Activated CD8-positive, alpha-beta memory T cell treated with anti-CD3 and anti-CD28 coated beads, Interleukin-2, amount 50 U/mL, for 1 hour (primary cell): ENCODE data around the gene AAGAB.

ENCODE experiments used
- DNase-seq: peaks from one replicate; pipeline ENCODE4 v3.0.0-alpha.2; 2020; ENCODE audit errors: extremely low read depth

AAGAB gene

DNA sequence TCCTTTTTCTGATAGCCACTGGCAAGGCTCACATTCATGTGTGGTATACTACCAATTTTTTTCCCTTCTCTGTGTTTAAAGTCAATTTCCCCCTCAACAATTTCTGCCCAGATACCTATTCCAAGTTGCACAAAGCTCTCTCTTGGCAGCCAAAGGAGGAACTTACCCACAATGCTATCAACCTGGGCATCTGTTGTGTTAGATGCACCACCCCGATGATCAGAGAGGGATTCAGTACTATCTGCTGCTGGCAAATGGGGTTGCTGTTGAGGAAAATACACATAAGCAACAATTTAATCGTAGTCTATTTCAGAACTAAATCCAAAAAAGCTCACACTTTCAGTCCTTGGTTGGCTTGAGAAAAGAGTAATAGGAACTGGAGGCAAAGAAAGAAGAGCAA lies 46.1 kb downstream of the AAGAB start:
- DNase-seq: no peak

GRCh38 chr15:67207555-67208207 lies 46.8 kb downstream of the AAGAB start:
- DNase-seq: no peak

DNA sequence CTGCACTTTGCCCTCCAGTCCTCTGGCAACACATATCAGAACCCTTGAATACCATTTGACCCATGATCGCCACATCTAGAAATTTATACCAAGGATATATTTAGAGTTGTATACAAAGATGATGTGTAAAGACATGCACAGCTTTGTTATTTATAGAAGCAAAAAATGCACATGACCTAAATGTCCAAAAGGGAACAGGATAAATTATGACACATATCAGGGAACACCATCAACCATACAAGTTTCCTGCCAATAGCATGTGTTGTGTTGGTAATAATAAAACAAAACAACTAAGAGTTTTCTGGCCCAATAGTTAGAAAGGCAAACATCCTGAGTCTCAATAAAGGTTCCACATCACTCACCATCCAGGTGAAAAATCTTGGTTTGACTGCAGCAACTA lies 51.5 kb downstream of the AAGAB start:
- no peak for DNase-seq

- no peak for DNase-seq
These were observed 52.4 kb downstream of the AAGAB start for GRCh38 chr15:67202091-67202490.

DNA sequence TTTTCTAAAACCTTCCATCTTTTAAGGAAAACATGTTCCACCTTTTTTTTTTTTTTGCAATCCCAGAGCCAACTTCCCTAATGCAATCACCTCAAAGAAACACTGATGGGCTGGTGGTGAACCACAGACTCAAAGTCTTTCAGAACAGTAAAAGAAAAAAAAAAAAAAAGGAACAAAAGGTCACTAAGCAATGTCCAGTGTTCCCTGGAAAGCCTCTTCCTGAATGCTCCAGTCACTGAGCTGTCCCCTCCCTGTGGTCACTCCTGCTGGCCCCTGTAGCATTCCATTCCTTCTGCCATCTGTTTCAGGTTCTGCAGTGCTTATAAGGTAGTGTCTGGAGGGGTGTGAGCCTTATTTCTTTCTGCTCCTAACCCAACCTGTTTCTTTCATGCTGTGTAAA lies 53.3 kb downstream of the AAGAB start:
- no peak for DNase-seq

- DNase-seq: no peak
These were observed 54.3 kb downstream of the AAGAB start for GRCh38 chr15:67199881-67200763.

- no peak for DNase-seq
These were observed 55.1 kb downstream of the AAGAB start for GRCh38 chr15:67199391-67199790.

DNA sequence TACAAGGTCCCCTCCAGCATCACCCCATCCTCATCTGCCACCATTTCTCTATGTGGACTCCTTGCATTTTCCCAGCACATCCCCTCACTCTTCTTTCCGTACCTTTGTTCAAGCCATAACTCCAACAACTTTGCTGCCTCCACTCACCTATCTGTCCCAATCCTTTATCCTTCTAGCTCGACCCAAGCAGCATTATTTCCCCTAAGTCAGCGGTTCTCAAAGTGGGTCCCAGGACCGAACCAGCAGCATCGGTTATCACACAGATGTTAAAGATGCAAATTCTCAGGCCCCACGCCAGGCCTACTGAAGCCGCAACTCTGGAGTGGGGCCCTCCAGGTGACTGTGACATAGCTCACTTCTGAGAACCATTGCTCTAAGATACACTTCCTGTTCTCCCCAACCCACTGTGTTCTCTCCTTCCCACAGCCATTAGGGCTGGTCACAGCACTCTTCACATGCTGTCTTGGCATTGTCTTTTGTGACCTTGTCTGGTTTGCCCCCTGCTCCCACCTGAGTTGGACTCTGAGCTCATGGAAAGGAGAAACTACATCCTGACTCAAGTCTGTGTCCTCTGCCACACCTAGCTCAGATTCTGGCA lies 56.2 kb downstream of the AAGAB start:
- no peak for DNase-seq

- no peak for DNase-seq
These were observed 57.1 kb downstream of the AAGAB start for GRCh38 chr15:67197364-67197695.

DNA sequence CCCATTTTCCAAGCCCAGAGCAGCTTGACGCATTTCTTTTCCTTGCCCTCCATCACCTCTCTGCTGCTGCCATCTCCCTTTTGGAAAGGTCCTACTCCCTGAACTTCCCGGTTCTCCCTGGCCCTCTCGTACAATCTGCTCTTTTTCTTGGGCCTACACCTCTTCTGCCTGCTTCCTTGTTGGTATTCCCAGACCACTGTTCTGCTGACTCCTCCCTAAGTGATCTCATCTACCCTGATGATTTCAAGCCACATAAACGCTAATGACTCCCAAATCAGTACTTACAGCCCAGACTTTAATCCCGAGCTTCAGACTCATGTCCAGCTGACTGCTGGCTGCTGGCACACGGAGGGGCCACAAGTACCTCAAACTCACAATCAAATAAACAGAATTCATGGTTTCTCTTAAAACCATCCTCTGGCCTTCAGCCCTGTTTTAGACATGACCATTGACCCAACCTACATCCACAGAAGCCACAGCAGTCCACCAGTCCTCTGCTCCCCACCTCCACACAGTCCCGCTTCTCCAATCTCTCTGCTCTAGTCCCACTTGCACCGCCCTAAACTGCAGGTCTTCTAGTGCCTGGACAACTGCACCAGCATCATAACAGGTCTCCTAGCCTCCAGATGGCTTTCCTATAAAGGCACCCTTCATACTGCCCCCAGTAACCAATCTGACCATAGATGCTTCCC lies 57.6 kb downstream of the AAGAB start:
- DNase-seq: no peak

DNA sequence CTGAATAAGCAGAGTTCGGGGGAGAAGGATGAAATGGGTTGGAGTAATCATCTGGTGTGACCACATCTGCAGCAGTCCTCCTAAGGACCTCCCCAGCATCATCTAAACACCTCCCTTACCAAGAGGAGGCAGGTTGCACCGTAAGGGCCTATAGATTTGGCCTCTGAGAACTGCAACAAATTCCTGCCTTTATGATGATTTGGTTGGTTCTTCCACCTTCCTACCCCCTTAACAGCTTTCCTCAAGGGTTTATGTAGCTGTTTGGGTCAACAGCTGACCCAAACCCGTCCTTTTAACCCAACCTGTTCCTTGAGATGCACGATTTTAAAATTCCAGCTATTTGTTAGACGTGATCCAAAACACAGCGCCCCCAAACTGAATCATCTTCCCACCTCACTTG lies 58.2 kb downstream of the AAGAB start:
- DNase-seq: no peak

DNA sequence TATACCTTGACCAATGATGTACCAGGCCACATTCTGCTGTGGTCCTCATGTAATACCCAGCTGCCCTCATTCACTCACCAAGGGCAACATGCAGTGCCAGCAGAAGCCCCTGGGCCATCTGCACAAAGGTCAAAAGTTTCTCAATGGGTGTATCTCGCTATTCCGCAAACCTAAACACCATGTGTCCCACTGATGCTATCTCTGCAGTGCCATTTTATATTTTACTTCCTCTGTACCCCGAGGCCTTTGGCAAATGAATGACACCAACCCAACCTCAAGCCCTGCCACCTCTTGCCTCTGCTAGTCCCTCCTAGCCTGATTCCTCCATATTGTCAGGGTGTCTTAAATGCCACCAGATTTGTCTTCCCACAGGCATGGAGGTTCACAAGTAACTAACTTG lies 59.2 kb downstream of the AAGAB start:
- no peak for DNase-seq

DNA sequence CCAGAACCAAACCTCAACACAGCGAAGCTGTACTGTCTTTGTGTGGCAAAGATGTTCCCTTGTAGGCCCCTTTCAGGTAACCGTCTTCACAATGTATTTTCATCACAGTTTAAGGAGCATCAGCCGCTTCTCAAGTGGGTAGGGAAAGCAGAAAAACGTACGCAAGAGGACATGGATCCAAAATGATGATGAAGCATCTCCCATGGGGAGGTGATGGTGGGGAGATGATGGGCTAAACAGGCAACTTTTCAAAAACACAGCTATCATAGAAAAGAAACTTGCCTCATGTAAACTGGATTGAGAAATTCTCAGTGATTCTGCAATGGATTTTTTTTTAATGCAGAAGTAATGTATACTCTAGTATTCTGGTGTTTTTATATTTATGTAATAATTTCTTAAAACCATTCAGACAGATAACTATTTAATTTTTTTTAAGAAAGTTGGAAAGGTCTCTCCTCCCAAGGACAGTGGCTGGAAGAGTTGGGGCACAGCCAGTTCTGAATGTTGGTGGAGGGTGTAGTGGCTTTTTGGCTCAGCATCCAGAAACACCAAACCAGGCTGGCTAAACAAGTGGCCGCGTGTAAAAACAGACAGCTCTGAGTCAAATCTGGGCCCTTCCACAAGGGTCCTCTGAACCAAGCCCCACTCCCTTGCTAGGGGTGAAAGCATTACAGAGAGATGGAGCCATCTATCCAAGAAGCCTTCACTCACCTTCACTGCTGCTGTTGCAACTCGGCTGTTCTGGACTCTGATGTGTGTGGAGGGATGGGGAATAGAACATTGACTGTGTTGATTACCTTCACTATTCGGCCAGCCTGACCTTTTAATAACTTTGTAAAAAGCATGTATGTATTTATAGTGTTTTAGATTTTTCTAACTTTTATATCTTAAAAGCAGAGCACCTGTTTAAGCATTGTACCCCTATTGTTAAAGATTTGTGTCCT lies 60.0 kb downstream of the AAGAB start:
- no peak for DNase-seq

- DNase-seq: no peak
These were observed 61.1 kb downstream of the AAGAB start for GRCh38 chr15:67193223-67193990.

DNA sequence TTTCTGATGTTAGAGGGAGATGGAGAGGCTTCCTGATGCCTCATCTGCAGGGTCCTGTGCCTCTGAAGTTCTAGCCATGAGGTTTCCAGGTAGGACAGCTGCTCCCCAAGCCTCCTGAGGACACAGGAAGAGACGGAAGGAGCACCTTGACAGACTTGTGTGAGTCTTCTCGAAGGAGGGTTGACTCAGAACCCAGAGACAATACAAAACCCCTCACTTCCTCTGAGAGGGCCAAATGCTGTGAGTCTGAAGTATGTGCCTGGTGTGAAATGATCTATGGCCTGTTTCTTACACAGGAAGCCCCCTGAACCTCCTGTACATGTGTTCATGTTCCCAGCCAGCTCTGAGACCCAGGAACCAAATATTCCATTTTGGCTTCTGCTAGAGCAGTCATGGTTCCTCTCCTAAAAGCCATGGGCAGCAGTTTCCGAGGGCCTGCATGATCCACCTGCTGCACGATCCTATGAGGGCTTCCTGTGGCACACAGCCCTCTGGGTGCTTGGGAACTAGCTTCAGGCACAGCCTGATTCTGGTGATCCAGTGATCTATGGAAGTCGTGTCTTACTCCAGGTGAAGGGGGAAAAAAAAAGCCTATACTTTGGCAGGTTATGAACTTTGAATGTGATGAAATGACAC lies 62.2 kb downstream of the AAGAB start:
- DNase-seq: no peak

- no peak for DNase-seq
These were observed 63.6 kb downstream of the AAGAB start for GRCh38 chr15:67190813-67191212.

- no peak for DNase-seq
These were observed 64.1 kb downstream of the AAGAB start for GRCh38 chr15:67190326-67190725.

DNA sequence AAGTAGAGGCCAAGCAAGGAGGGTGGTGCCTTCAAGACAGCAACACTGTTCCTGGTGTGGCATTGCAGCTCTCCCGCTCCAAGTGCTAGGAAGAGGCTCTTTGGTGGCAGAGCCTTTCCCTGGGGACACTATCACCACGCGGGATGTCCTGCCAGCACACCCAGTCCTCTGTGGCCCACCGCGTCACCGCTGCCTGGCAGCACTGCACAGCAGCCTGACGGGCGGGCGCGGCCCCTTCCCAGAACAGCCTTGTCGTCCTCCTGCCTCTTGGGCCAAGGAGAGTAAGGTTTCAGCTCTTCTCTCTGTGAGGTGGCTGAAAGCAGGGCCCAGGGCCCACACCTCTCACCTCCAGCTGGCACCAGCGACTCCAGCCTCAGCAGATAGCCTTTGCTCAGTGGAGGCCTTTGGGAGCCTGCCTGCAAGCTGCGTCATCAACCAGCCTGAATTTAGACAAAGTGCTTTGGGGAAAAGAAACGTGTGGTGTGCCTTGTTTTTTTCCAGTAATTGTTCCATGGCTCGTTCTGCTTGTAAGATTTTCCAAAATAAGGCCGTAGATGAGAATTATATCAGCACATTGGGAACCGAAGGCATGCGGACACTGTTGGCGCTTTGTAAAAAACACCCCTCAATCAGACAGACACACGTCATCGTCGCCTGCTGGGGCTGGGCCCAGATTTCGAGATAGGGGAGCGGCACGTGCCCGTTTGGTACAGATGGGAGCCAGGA lies 65.0 kb downstream of the AAGAB start:
- DNase-seq: no peak

- no peak for DNase-seq
These were observed 65.8 kb downstream of the AAGAB start for GRCh38 chr15:67188551-67189218.
